H1 (cell line): ENCODE measurements around the gene HDAC9. TPM values are rescaled to one million over a fixed set of nuclear protein-coding genes. Genes with fewer than 3 reads are reported as not detected.

Experiments used
- polyA plus RNA-seq, 7 experiments: library from polyadenylated mRNA; depleted of rRNA in 3 of 7; stranded (reverse) in 5 of 7; unstranded in 2 of 7; fragments of >200 nt in 5 of 7; fragments of 200-250 nt in 2 of 7; gene quantifications; 1 replicate in 5 of 7; 2 replicates in 1 of 7; 4 replicates in 1 of 7; pipeline versions ENCODE4 v1.2.1 to v1.2.3, GENCODE V29; 2011 to 2013; ENCODE audit warnings: missing spikeins in 2 of 7, mixed read lengths in 2 of 7
- small RNA-seq: library from polyadenylated mRNA; stranded (forward); fragments of <200 nt; extraction: miRNeasy Mini kit (QIAGEN cat#:217004); gene quantifications from one replicate; pipeline ENCODE3, GENCODE V24; 2013; ENCODE audit not compliant: insufficient read depth
- total RNA-seq: library from RNA; stranded (reverse); fragmentation: NEBNext Ultra II Directional; extraction: Animal tissue kit (Norgen Biotek cat#: 25700); gene quantifications from 2 replicates; pipeline ENCODE4 v1.2.1, GENCODE V29; 2021

HDAC9 gene
- total and polyA plus RNA-seq, 2 of the 8 experiments (the other 6 are each of a cell fraction or from before 2014, with no cell fraction given): 9.5 to 13.1 TPM

Small RNA genes within 50 kb of the gene (small RNA-seq; reads per million reads assigned to genes)
- gene RN7SKP266: not detected
